ENCODE measurements around the gene REPS2.

- TF ChIP-seq EZH2 (IDR thresholded peaks at IDR 0.05; ENCODE audit: insufficient read depth, low read length) (no peak), CTCF (IDR thresholded peaks at IDR 0.05; ENCODE audit: insufficient read depth, low read depth, low read length) (no peak)
Measured at GRCh38 chrX:17104433-17104832, 158.0 kb downstream of the REPS2 start.

Data from astrocyte (in vitro differentiated cells and primary cell).